ENCODE results near the gene GNPTAB.
"Not testable (repeated sequence)": the region's sequence is repeated elsewhere in the genome, so short reads cannot be mapped to it uniquely, and the experiment has no call there.

The GNPTAB gene

DNA sequence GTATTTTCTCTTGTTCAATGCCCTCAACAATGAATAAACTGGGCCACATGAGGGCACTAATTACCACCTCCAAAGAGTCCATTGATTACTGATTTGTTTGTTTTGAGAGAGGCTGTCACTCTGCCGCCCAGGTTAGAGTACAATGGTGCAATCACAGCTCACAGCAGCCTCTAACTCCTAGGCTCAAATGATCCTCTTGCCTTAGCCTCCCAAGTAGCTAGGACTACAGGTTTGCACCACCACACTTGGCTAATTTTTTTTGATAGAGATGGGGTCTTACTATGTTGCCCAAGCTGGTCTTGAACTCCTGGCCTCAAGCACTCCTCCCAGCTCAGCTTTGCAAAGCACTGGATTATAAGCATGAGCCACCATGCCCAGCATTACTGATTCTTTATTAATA lies 63.2 kb downstream of the GNPTAB start:
- no peak for DNase-seq

DNA sequence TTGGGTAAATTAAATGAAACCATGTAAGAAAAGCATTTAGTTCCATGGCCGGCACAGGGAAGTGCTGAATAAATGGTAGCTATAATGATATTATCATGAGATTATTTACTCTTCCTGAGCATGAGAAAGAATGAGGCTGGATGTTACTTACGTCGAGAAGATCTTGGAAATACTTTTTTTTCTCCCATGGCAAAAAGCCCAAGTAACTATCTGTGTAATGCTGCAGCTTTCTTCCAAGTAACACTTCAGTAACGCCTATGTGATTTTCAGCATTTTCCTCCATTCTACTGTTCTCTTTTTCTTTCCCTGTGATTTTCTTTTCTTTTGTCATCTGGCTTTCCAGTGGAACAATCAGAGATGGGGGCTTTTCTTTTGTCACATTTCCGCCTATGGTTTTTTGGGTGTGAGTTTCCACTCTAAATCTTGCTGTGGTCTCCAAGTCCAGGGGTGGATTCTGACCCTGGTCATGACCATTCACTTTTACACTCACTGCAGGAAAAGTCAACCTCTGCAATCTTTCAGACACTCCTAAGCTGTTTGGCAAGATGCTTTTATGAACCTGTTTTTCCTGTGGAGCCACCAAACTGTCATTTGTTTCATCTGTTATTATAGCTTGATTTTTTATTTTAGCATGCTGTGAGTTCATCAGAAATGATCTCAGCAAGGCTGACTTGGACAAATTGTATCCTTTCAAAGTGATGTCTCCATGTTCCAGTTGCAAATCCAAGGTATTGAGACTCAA lies 66.5 kb downstream of the GNPTAB start:
- no peak for DNase-seq

DNA sequence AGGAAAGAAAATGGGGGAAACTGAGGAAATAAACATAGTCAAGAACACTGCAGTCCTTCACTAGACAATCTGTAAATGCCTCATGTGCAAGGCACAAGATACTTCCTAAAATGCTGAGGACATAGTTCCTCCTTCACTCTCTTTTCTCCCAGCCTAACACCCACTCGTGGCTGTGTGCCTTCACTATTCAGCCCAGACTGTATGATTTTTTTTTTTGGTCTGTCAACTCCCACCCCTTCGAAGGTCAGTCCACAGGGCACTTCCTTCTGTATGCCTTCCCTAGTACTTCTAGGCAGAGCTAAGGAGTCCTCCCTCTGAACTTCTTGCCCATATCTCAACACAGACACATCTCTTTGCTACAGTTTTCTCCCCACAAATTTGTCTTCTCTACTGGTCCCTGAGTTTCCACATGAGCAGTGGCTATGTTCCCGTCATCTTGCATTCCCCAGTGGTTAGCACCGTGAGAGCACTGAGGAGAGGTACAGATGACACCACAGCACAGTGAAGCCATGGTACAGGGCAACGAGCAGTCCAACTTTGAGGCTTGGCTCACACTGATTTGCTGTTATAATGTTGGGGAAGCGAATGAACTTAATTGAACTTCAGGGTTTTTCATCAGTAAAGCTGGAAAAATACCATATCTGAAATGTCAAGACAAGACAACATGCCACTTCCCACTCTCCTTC lies 67.4 kb downstream of the GNPTAB start:
- DNase-seq: no peak

DNA sequence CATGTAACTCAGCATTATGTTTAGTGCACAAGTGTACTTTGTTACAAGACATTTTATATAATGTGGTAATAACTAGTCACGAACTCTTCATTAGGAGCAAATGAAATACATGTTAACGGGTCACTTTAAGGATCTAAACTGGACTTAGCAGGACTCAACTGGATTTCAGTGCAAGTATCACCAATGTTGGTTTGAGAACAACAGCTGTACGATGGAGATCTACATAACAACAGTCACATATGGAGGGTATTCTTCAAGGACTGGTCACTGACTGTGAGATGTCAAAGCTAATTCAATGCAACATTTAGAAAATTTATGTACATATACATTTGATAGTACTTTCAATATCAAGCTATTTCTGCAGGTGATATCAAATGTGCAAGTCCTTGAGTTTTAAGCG lies 69.0 kb downstream of the GNPTAB start:
- DNase-seq: no peak

DNA sequence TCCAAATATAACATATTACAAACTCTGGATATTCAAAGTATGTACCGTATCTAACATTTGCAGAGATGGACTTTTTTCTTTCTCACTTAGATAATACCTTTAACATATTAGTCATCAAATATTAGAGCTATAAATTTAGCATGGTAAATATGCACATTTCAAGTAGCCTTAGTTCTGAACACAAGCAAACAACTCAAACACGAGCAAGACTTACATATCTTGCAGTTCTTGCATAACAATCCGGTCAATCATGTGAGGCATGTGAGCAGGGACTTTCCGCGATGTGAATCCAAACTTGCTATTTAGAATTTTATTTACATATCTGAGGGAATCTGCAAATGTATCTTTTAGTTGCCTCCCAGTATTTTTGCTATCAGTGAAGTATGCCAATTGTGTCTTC lies 69.4 kb downstream of the GNPTAB start:
- DNase-seq: no peak

DNA sequence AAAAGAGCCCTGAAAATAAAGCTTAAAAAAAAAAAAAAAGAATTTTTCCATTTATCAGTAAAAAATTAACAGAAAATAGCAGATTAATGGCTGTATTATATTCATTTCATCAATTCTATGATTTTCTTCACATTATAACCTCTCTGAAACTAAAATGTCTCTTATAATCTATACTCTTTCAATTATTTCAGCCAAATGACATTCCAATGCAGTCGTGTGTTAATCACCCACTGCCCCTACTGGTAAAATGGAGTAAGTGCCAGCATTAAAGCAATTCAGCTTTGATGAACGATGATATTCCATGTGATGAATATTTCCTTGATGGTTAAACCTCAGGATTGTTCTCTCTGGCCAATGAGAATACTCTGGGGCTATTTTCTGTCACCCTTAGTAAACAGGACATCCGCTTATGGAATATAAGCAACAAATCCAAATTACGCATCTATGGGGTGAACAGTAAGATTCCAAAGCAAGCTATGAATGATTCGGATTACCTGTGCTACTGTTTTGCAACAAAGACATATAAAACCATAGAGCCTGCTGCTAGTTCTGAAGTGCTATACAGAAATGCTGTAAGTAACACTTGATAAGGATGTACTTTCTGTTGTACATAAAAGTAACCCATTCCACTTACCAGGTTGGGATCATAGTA lies 71.2 kb downstream of the GNPTAB start:
- DNase-seq: peak; percentile 38

DNA sequence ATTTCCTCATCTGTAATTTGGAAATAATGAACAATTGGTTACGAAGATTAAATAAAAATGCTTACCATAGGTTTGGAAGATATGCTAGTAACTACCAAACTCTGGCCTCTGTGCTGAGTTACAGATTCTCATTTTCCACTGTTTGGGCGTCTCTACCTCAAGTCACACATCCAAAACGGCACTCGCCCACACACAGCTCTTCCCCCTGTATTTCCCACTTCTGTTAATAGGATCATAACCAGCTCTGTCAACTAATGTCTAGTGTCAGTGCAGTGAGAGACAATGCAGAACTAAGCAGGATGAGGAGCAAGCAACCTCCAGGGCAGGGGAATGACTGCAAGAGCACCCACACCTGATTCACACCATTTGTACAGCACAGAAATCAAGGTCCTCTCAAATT lies 80.6 kb downstream of the GNPTAB start:
- DNase-seq: no peak

DNA sequence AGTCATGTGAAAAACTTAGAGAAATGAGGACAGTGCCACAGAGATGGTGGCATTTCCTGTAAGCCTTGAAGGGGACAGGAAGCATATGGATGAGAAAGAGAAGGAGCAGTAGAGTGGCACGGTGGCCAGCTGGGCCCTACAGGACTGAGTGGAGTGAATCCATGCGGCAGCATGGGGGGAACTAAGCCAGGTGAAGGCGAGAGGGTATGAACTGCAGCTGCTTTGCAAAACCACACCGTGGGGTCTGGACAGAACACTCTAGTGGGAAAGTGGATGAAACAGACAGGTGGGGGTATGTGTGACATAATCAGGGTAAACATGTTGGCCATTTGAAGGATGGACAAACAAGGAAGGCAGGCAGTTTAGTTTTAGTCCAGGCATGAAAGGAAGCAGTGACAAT lies 81.1 kb downstream of the GNPTAB start:
- DNase-seq: no peak

DNA sequence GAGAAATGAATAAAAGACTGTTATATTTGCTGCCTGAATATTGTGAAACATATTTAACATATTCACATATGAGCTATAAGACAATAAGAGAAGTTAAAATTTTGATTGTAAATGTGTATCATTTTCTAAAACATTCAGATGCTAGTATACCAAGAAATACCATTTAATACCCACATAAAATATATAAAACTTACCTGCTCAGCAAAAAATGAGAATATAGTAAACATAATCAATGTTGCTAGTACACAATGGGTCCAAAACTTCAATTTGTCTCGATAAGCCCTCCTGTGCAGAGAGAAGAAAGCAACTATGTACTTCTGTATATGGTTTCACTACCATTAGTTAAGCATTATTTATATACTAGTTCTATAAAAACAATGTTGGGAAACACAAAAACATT lies 81.9 kb downstream of the GNPTAB start:
- DNase-seq: no peak

DNA sequence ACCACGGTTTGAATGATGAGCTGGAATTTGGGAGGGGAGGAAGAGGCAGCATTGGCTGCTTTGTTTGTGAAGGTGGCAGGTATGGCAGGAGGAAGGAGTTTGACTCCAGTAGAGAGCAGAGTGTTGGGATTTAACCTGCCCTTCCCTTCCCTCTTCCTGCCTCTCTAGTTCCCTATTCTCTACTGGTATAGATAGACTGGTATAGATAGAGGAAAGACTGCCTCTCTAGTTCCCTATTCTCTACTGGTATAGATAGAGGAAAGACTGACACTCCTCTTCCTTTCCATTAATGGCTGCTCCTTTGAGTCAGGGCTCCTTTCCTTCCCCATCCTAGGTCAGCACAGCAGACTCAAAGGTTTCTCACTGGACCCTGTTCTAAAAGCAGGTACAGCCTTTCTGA lies 83.1 kb downstream of the GNPTAB start:
- DNase-seq: no peak

DNA sequence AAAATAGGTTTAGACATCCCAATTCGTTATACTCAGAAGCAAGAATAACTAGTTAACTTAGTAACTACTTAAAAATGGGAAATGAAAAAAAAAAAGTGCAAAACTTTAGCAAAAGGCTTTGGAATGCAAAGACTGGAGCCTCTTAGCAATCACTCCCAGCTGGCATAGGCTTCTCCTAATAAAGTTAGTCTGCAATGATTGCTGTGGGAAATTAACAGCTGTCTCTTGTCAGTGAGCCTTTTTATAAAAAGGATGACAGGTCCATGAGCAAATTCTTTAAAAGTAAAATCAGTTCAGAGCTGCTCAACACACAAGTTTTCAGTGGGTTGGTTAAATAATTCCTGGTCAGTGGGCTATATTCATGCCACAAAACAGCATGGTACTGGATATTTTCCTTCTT lies 84.1 kb downstream of the GNPTAB start:
- DNase-seq: no peak

DNA sequence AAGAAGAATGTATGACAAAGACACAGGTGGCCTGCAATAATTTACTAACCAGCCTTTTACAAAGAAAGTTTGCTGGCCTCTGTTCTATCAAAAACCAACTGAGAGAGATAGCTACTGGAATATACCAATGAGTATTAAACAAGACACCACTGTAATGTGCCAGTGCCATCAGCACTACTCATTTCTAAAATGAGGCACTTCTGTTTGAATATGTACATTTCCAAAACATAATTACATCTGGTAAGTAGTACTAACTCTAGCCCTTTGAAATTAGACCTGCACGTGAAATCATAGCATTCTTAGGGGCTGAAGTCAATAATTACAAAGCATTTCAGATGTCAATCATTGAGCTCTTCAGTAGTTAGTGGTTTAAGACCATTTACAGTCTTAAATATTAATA lies 84.6 kb downstream of the GNPTAB start:
- DNase-seq: no peak

DNA sequence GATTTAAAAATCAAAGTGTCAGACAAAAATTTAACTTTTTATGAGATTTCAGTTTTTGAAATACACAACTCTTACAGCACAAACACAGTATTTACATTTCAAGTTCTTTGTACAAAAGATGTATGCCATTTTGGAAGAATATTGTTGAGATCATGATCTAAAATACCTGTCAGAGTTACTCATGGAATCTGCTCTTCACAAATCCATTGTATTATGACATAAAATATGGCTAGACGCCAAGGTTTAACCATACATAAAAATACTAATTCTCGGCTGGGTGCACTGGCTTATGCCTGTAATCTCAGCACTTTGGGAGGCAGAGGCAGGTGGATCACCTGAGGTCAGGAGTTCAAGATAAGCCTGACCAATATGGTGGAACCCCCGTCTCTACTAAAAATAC lies 85.3 kb downstream of the GNPTAB start:
- no peak for DNase-seq

DNA sequence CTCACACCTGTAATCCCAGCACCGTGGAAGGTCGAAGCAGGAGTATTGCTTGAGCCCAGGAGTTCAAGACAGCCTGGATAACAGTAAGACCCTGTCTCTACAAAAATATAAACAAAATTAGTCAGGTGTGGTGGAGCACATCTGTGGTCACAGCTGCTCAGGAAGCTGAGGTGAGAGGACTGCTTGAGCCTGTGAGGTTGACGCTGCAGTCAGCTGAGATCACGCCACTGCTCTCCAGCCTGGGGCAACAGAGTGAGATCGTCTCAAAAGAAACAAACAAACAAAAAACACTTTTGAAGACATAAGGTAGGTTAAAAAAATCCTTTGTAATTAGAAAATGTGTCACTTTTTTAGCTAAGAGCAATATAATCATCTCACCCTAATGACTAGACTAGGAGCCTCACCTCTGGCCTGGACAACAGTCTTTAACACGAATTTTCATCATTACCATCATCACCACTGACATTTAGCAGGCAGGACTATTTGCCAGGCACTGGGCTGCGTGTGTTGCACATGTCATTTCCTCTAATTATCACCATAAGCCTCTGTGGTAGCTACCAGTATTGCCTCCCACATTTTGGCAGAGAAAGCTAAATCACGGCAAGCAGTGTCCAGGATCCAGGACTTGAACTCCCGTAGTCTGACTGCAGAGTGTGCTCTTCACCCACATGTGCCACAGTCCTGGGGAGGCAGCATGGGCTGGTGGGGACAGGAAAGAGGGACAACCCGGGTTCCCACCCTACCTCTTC lies 86.9 kb downstream of the GNPTAB start:
- no peak for DNase-seq

DNA sequence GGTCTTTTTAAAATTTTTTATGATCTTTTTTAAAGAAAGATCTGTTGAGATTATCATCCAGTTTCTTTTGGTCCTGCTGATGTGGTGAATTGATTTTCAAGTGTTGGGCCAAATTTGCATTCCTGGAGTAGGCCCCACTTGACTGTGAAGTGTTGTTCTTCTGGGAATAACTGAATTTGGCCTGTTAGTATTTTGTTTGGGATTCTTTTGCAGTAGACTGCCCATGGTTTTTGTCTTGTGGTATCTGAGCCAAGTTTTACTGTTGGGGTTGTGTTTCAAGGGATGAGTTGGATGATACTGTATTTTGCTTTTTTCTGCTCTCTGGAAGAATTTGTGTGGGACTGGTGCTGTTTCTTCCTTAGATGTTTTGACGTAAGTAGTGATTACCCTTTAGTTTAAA lies 87.5 kb downstream of the GNPTAB start:
- DNase-seq: no peak

DNA sequence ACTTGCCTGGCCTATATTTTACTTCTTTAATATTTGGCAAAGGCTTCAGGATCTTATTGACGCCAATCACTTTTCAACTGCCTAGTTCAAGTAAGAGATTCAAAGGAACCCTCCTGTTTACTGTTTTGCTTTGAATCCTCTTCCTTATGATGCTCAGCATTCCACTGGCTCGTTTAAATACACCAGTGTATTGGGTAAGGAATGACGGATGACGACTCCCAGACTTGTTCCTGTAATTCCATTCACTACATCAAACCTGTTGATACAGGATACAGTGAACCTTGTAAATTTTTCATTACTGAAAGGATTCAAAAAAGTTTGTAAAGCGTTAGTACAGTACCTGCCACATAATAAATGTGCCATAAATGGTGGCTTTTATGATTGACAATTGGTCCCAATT lies 89.8 kb downstream of the GNPTAB start:
- DNase-seq: no peak

DNA sequence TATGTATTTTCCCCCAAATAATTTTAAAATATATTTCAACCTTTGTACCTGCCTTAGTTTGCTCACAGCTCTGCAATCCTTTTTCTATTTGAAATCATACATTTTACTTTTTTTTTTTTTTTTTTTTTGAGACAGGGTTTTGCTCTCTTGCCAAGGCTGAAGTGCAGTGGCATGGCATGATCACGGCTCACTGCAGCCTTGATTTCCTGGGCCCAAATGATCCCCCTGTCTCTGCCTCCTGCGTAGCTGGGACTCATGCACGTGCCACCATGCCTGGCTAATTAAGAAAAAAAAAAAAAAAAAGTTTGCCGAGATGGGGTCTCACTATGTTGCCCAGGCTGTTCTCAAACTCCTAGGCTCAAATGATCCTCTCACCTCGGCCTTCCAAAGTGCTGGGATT lies 90.2 kb downstream of the GNPTAB start:
- no peak for DNase-seq

DNA sequence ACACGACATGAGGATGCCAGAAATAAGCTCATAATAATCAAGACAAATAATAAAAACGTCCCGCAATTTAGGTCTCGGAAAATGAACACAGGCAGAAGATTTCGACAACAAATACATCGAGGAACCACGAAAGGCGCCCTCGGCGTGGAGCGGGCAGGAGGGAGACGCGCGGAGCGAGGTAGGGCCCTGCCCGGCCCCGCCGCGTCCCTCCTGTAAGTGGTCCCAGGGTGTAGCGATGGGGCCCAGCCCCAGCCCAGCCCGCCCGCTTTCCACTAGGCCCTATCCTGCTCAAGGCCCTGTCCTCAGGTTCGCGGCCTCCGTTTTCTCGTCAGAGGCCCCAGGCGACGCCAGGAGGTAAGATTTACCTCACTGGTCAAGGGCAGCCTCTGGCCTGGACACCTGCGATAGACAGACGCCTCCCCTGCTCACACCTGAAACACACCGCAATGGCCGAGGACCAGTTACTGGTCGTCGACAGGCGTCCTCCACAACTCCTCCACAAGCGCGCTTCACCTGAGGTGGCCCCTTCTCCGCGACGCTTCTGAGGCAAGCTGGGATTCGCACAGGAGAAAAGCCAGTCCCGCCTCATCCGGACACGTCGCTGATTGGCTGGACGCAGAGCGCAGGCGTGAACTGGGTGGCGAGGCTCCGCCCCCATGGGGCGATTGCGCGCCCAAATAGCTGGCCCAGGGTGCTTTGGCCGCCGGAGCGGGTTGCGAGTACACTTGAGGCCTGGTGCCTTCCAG lies 91.7 kb downstream of the GNPTAB start, which contains the start of gene SYCP3:
Gene SYCP3, minus strand, starts transcription at position 543 of the 746 bp plus-strand sequence. CDS start 1,527 bp downstream, outside the sequence.
- no peak for DNase-seq

DNA sequence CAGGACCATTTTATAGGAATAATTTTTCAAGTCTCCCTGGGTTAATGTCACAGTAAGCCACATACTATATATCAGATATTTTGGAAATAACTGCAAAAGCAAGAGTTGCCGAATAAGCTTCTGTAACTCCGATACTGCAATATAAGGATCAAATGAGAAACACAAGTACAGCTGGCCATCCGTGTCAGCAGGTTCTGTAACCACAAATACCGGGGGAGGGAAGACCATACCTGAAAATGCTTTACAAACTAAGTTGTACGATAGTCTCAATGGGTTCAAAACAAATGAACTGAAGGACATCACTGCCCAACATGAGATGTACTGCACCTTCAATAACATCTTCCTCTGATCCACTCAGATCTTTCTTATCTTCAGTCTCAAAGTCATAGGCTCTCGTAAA lies 93.3 kb downstream of the GNPTAB start:
- DNase-seq: no peak

DNA sequence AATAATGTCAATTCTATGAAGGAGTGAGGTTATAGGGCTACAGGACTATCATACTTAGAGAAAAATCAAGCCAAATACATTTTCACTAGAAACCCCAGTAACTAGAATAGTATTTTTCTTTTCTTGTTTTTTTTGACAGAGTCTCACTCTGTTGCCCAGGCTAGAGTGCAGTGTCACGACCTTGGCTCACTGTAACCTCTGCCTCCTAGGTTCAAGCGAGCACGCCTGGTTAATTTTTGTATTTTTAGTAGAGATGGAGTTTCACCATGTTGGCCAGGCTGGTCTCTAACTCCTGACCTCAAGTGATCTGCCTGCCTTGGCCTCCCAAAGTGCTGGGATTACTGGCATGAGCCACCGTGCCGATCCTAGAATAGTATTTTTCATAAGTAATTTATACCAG lies 96.3 kb downstream of the GNPTAB start:
- not testable (repeated sequence) for DNase-seq

DNA sequence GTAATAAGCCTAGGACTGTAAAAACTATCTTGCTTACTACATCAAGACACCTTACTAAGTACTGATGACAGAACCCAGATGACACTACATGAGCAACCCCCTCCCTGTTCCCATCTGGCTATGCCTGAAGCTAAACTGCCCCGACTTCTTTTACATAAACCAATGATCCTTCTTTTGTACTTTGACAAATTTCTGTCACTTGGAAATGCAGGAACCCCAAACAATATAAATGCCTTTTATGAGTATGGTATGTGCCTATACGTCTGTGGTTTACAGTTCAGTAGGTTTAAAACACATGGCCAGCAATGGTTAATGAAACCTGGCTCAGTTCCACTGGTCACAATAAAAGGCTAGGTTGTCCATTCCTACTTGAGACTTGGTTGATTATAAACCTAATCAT lies 97.6 kb downstream of the GNPTAB start:
- DNase-seq: no peak

DNA sequence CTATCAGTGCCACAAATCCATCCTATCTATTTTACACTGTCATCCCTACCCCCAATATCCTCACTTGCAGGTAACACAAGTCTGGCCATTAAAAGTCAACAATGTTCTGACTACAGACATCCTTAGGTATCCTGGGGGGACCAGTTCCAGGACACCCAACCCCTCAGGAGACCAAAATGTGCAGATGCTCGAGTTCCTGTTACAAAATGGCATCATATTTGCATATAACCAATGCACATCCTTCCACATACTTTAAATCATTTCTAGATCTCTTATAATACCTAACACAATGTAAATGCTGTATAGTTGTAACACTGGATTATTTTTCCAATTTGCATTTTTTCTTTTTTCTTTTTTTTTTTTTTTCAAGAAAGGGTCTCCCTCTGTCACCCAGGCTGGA lies 98.4 kb downstream of the GNPTAB start:
- DNase-seq: no peak

DNA sequence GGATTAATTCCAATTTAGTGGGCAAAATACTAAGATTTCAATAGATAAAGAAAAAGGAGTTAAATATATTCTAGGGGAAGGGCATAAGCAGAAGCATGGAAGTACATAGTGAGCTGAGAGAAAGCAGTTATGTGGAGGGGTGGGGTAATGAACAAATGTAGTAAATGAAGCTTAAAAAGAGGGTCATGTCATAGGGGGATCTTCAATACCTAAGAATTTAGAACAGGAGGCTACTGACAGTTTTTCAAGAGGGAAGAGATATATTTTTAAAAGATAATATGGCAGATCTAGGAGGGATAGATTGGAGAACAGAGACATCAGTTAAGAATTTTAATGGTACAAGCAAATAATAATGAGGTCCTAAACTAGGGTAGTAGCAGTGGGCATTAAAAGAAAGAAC lies 100.9 kb downstream of the GNPTAB start:
- no peak for DNase-seq

All from HCEC 1CT (cell line).